GM18873 (cell line): ENCODE data around the gene PLA2G1B.

Source experiments
- ATAC-seq: cut with Tn5 transposase; IDR thresholded peaks from one replicate; pipeline ENCODE4 v1.9.1; 2021; ENCODE audit warnings: mild to moderate bottlenecking, moderate library complexity, moderate number of reproducible peaks; ENCODE audit not compliant: unreplicated experiment, low FRiP score

Gene PLA2G1B

GRCh38 chr12:120327593-120327992 is at the start of gene PLA2G1B:
PLA2G1B (minus strand) TSS chr12:120327779; CDS start chr12:120327753, 26 bp downstream.
- no peak for ATAC-seq

- no peak for ATAC-seq
These were observed 49.5 kb upstream of the PLA2G1B start for GRCh38 chr12:120376934-120377572.

- no peak for ATAC-seq
These were observed 48.8 kb upstream of the PLA2G1B start for GRCh38 chr12:120376416-120376815.

- ATAC-seq, result no peak
These were observed 48.4 kb upstream of the PLA2G1B start for GRCh38 chr12:120376009-120376408.

- ATAC-seq, result no peak
These were observed 46.1 kb upstream of the PLA2G1B start for GRCh38 chr12:120373683-120374082.

- no peak for ATAC-seq
These were observed 43.0 kb upstream of the PLA2G1B start for GRCh38 chr12:120370343-120371243.

GRCh38 chr12:120369603-120370342 is 42.2 kb upstream of the PLA2G1B start:
- no peak for ATAC-seq

- ATAC-seq, result no peak
These were observed 41.4 kb upstream of the PLA2G1B start, which contains the start of gene MSI1 for GRCh38 chr12:120368789-120369602. MSI1 (minus strand) TSS chr12:120369164; CDS start chr12:120369091, 73 bp downstream.

GRCh38 chr12:120367924-120368788 is 40.6 kb upstream of the PLA2G1B start:
- no peak for ATAC-seq

- no peak for ATAC-seq
These were observed 39.8 kb upstream of the PLA2G1B start for GRCh38 chr12:120367233-120367923.

GRCh38 chr12:120366845-120367232 is 39.3 kb upstream of the PLA2G1B start:
- no peak for ATAC-seq

- ATAC-seq, result no peak
These were observed 38.7 kb upstream of the PLA2G1B start for GRCh38 chr12:120366341-120366705.

GRCh38 chr12:120365675-120366340 is 38.2 kb upstream of the PLA2G1B start:
- no peak for ATAC-seq

GRCh38 chr12:120364487-120364886 is 36.9 kb upstream of the PLA2G1B start:
- no peak for ATAC-seq

GRCh38 chr12:120363274-120363855 is 35.8 kb upstream of the PLA2G1B start:
- ATAC-seq, result no peak

GRCh38 chr12:120362516-120363273 is 35.1 kb upstream of the PLA2G1B start:
- no peak for ATAC-seq
